ENCODE data around the gene RPL18. TPM values are rescaled to one million over a fixed set of nuclear protein-coding genes. Genes with fewer than 3 reads are reported as not detected.

The RPL18 gene
- total and polyA plus RNA-seq, 9 of the 15 experiments (the other 6 are each of a cell fraction or from before 2014, with no cell fraction given) = 312 to 2,635 (median 1,653) TPM

GRCh38 chr19:48634424-48635262, 15.7 kb upstream of the RPL18 start (continued):
- TF ChIP-seq, protein P1, sequence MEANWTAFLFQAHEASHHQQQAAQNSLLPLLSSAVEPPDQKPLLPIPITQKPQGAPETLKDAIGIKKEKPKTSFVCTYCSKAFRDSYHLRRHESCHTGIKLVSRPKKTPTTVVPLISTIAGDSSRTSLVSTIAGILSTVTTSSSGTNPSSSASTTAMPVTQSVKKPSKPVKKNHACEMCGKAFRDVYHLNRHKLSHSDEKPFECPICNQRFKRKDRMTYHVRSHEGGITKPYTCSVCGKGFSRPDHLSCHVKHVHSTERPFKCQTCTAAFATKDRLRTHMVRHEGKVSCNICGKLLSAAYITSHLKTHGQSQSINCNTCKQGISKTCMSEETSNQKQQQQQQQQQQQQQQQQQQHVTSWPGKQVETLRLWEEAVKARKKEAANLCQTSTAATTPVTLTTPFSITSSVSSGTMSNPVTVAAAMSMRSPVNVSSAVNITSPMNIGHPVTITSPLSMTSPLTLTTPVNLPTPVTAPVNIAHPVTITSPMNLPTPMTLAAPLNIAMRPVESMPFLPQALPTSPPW (CRISPR knock-in tag; IDR thresholded peaks at IDR 0.05) = peak; percentile 99
- TF ChIP-seq PATZ1 (CRISPR knock-in tag; IDR thresholded peaks at IDR 0.05; ENCODE audit: borderline replicate concordance) (no peak), MITF (IDR thresholded peaks at IDR 0.05) (peak; percentile 84), SP1 (CRISPR knock-in tag; IDR thresholded peaks at IDR 0.05) (no peak; the same call in 1 of the 2 replicates), FOXA3 (CRISPR knock-in tag; conservative IDR thresholded peaks at IDR 0.05 in 1 of 2, IDR thresholded peaks at IDR 0.05 in 1 of 2) (no peak), CREBBP (IDR thresholded peaks at IDR 0.05; ENCODE audit: low read depth, low read length) (no peak), TSHZ1 (CRISPR knock-in tag; IDR thresholded peaks at IDR 0.05) (no peak), TCF7 (IDR thresholded peaks at IDR 0.05; ENCODE audit: borderline replicate concordance) (no peak), ZNF655 (CRISPR knock-in tag; IDR thresholded peaks at IDR 0.05) (no peak), HDAC1 (IDR thresholded peaks at IDR 0.05) (peak in 1 of 2 experiments; percentile 71; a peak in 2 of 4 replicates)
- TF ChIP-seq, protein P2, sequence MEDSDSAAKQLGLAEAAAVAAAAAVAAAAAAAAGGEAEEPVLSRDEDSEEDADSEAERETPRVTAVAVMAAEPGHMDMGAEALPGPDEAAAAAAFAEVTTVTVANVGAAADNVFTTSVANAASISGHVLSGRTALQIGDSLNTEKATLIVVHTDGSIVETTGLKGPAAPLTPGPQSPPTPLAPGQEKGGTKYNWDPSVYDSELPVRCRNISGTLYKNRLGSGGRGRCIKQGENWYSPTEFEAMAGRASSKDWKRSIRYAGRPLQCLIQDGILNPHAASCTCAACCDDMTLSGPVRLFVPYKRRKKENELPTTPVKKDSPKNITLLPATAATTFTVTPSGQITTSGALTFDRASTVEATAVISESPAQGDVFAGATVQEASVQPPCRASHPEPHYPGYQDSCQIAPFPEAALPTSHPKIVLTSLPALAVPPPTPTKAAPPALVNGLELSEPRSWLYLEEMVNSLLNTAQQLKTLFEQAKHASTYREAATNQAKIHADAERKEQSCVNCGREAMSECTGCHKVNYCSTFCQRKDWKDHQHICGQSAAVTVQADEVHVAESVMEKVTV (CRISPR knock-in tag; IDR thresholded peaks at IDR 0.05) = no peak

Measured in K562 (cell line).